ENCODE data around the gene NEURL2.

The NEURL2 gene

DNA sequence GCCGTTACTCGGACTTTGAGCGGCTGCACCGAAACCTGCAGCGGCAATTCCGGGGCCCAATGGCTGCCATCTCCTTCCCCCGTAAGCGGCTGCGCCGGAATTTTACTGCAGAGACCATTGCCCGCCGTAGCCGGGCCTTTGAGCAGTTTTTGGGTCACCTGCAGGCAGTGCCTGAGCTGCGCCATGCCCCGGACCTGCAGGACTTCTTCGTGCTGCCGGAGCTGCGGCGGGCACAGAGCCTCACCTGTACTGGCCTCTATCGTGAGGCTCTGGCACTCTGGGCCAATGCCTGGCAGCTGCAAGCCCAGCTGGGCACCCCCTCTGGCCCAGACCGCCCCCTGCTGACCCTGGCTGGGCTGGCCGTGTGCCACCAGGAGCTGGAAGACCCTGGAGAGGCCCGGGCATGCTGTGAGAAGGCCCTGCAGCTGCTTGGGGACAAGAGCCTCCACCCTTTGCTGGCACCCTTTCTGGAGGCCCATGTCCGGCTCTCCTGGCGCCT, 50.3 kb downstream of the NEURL2 start:
- DNase-seq = no peak

Measured in suppressor macrophage treated with lipopolysaccharide for 4 hours (primary cell).